NCI-H526 (cell line): Measurements from ENCODE around the gene MGAT4C.
A peak's percentile ranks its signal among the peaks of the same experiment; 100 is the strongest.

ENCODE experiments used
- DNase-seq, 2 experiments: peaks; one replicate each; lab custom pipeline; 2025; lab: John Stamatoyannopoulos, UW

Gene MGAT4C

GRCh38 chr12:86229772-86230171 lies 26.4 kb downstream of the MGAT4C start:
- no peak for DNase-seq

- no peak for DNase-seq
Observed at GRCh38 chr12:86228656-86229055, 27.5 kb downstream of the MGAT4C start.

- DNase-seq = no peak
Observed at GRCh38 chr12:86226481-86226880, 29.7 kb downstream of the MGAT4C start.

GRCh38 chr12:86216591-86216990 lies 39.6 kb downstream of the MGAT4C start:
- DNase-seq = no peak

- DNase-seq = no peak
Observed at GRCh38 chr12:86213012-86213411, 43.2 kb downstream of the MGAT4C start.

GRCh38 chr12:86198696-86199444 lies 57.3 kb downstream of the MGAT4C start:
- no peak for DNase-seq

- no peak for DNase-seq
Observed at GRCh38 chr12:86196465-86196864, 59.7 kb downstream of the MGAT4C start.

GRCh38 chr12:86194721-86195120 lies 61.5 kb downstream of the MGAT4C start:
- DNase-seq = no peak

- DNase-seq = no peak
Observed at GRCh38 chr12:86193931-86194330, 62.3 kb downstream of the MGAT4C start.

GRCh38 chr12:86188226-86188625 lies 68.0 kb downstream of the MGAT4C start:
- no peak for DNase-seq

GRCh38 chr12:86186449-86186848 lies 69.7 kb downstream of the MGAT4C start:
- peak in 1 of 2 experiments; percentile 2 for DNase-seq

- no peak for DNase-seq
Observed at GRCh38 chr12:86179855-86180254, 76.3 kb downstream of the MGAT4C start.

- no peak for DNase-seq
Observed at GRCh38 chr12:86174188-86174587, 82.0 kb downstream of the MGAT4C start.

GRCh38 chr12:86172913-86173443 lies 83.2 kb downstream of the MGAT4C start:
- no peak for DNase-seq

- DNase-seq = no peak
Observed at GRCh38 chr12:86170051-86170450, 86.1 kb downstream of the MGAT4C start.

GRCh38 chr12:86158956-86159355 lies 97.2 kb downstream of the MGAT4C start:
- no peak for DNase-seq

GRCh38 chr12:86154620-86155019 lies 101.6 kb downstream of the MGAT4C start:
- DNase-seq = no peak

GRCh38 chr12:86148612-86149011 lies 107.6 kb downstream of the MGAT4C start:
- no peak for DNase-seq

- DNase-seq = no peak
Observed at GRCh38 chr12:86148071-86148470, 108.1 kb downstream of the MGAT4C start.

- DNase-seq = no peak
Observed at GRCh38 chr12:86145156-86145555, 111.0 kb downstream of the MGAT4C start.

- no peak for DNase-seq
Observed at GRCh38 chr12:86143162-86143561, 113.0 kb downstream of the MGAT4C start.

GRCh38 chr12:86139671-86140070 lies 116.5 kb downstream of the MGAT4C start:
- no peak for DNase-seq

- no peak for DNase-seq
Observed at GRCh38 chr12:86138770-86139169, 117.4 kb downstream of the MGAT4C start.

- DNase-seq = no peak
Observed at GRCh38 chr12:86137936-86138335, 118.3 kb downstream of the MGAT4C start.
